Amygdala (tissue), 56 donors: Measurements from ENCODE around the gene CLMP.
"Not testable (repeated sequence)": the region's sequence is repeated elsewhere in the genome, so short reads cannot be mapped to it uniquely, and the experiment has no call there.

Source experiments
- DNase-seq, 56 donors: peaks; one replicate each; lab custom pipeline; 2025; lab: John Stamatoyannopoulos, UW

Gene CLMP

DNA sequence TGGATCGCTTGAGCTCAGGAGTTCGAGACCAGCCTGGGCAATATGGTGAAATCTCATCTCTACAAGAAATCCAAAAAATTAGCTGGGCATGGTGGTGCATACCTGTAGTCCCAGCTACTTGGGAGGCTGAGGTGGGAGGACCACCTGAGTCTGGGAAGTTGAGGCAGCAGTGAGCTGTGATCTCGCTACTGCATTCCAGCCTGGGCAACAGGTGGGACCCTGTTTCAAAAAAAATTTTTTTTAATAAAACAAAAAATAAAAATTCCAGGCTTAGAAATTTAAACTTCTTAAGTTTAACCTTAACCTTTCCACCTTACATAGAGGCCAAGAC, 21.2 kb downstream of the CLMP start:
- no peak for DNase-seq

DNA sequence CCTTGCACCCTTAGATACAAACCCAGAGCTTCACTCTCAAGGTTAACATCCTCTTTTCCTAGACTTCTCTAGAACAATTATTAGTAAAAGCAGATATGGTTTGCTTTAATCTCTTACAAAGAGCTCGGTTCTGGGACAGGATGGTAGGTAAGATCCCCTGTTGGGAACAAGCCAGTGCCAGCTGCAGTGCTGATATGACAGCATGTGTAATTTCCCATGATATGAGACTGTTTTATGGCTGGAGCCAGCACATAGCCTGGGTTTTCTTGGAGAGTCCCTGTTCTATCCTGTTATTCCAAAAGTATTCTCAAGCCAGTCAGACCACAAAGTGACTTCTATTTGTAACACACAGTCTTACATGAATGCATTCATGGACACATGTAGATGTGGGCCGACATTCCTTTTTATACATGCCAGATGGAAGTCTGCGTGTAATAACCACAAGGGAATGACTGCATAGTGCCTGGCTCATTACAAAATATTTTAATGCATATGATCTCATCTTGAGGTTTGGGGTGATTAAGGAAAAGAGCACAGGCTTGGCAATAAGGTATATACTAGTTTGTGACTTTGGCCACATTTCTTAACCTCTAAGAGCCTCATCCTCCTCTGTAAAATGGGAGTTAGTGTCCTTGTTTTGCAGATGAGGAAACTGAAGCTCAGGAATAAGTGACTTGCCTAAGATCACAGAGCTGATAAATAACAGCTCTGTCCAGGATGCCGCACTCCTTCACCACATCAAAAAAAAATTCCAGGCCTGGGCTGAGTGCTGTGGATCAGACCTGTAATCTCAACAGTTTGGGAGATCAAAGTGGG, 21.8 kb downstream of the CLMP start:
- DNase-seq, result no peak

DNA sequence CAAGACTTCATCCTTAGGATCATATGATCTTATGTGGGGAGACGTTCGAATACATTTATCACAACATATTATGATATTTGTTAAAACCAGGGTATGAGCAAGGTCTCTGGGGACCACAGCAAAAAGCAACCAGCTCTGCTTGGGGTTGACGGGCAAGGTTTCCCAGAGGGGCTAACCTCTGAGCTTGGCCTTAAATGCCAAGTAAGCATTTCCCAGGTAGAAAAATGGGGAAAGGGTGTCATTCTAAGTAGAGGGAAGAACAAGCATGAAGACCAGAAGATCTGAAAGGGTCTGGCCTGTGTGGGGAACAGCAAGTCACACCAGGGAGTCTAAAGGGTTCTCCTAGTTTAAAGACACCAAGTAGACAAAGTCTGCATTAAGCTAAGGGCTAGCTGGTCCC, 24.1 kb downstream of the CLMP start:
- no peak for DNase-seq

DNA sequence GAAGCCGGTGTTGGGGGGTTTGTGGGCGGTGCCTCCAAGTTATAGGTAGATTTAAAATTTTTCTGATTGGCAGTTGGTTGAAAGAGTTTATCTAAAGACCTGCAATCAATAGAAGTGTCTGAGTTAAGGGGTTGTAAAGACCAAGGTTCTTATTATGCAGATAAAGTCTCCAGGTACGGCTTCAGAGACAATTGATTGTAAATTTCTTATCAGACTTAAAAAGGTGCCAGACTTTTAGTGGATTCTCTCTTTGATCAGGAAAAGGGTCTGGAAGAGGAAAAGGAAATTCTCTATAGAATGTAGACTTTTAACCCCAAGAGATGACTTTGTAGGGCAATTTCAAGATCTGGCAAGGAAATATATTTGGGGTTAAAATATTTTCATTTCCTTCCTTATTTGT, 25.2 kb downstream of the CLMP start:
- DNase-seq, result no peak

DNA sequence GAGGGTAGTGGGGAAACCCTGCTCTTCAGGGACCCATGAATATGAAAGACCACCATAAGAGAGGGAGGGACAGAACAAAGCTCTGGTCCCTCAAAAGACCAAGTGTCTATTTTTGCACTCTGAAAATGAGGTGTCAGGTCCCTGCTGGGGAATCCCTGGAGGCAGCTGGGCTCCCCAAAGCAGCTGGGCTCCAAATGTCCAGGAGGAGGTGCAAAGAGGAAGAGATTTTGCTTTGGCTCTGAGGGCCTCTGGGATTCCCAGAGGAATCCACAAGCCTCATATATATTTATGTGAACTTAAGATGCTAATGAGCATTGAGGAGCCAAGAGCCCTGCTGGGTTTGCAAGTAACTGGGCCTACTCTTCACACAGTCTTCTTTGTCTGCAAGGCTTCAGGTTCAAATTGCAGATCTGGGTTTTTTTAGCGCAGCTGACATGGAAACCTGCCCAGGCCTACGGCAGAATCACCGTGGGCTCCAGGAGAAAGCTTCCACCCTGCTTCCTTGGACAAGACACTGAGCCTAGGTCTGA, 26.0 kb downstream of the CLMP start:
- no peak for DNase-seq

DNA sequence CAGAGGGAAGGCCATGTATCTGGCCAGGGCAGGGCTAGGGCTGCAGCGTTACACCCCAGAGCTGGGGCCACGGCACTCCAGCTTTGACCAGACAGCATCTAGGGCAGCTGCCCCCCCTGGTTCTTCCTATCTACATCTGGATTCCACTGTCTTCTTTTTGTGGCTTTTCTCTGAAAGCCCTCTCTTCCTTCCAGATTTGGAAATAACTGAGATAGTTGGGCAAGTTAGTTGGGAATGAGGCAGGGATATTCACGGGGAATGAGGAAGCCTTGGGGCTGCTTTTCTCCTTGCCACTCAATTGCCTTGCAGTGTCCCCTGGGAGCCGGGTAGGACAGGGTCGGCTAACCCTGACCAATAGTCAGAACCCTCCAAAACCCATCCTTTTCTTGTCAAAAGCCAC, 26.8 kb downstream of the CLMP start:
- no peak for DNase-seq

DNA sequence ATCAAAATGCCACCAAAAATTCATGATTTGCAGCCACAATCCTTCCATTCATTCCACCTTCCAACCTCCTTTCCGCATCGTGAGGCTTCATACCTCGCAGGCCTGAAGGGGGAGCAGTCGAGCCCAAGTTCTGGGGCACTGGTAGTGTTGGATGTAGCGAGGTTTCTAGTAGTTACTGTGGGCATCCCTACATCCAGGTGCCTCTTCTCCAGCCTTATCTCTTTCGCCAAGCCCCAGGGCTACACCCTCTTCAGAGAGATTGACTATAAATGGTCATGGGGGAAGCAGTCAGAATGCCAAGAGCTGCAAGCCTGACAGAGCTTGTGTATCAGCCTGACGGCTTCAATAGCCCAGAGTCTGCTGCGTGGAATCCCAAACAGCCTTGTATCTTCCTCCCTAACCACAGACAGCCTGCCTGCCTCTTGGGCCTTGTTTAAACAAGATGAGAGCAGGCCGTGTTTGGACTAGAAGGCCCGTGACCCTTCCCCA, 28.9 kb downstream of the CLMP start:
- DNase-seq, result peak in 9 of 56 donors; percentile 2 to 37 (median 8)

DNA sequence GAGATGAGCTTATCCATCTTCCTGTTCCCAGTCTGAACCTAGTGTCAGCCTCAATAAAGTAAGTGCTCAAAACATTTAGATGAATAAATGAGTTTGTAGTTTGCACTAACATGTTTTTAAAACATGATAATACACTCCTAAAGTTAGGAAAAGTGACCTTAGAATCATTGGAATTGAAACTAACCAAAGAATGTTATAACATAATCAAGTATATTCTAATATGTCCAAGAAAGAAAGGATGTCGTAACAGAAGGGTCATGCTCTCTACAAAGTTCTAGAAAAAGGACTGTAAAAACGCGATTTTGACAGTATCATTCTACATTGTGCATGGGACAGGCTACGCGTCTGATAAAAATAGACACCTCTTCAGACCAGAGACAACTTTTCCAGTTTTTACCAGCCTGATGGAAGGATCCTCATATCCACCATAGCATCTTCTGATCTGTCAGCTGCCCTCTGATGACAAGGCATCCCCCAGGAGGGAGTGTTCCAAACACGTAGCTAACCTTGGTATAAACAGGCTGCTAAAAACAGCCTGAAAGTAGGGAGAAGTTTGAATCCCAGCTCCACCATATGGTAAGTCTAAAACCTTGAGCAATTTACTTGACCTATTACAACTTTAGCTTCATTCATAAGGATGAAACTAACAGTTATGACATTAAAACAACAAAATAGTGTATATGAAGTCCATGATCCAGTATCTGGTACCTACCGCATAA, 30.2 kb downstream of the CLMP start:
- no peak for DNase-seq

DNA sequence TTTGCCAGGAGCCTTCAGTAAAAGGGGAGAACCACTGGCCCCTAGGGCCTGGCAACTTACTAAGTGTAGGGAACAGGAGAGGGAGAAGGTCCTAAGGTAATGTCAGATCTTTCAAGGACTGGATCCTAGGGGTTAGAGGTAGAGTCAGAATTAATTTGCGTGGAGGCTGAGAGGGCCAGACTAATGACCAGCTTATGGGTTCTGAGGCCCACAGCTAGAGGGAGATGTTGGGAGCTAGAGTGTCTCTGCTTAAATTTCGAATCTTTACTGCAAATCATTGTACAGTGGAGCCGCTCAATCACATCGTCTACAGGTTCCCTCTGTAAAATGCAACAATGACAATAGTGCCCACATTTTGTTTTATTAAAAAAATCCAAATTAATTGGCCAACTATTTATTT, 31.4 kb downstream of the CLMP start:
- DNase-seq, result no peak

DNA sequence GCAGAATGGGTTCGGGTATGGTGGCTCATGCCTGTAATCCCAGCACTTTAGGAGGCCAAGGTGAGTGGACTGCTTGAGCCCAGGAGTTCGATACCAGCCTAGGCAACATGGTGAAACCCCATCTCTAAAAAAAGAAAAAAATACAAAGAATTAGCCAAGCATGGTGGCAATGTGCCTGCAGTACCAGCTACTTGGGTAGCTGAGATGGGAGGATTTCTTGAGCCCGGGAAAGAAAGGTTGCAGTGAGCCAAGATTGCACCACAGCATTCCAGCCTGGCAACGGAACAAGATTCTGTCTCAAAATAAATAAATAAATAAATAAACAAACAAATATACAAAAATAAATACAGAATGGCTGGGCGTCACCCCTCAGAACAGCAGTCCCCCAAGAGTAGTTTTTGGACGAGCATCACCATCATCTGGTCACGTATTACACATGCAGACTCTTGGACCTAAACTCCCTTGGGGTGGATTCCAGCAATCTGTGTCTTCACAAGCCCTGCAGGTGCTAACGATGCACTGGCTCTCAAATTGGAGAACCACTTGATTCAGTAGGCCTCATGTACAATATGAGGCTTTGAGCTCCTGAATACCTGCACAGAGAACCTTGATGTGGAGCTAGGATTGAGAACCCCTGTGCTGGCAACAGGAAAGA, 33.5 kb downstream of the CLMP start:
- no peak for DNase-seq

DNA sequence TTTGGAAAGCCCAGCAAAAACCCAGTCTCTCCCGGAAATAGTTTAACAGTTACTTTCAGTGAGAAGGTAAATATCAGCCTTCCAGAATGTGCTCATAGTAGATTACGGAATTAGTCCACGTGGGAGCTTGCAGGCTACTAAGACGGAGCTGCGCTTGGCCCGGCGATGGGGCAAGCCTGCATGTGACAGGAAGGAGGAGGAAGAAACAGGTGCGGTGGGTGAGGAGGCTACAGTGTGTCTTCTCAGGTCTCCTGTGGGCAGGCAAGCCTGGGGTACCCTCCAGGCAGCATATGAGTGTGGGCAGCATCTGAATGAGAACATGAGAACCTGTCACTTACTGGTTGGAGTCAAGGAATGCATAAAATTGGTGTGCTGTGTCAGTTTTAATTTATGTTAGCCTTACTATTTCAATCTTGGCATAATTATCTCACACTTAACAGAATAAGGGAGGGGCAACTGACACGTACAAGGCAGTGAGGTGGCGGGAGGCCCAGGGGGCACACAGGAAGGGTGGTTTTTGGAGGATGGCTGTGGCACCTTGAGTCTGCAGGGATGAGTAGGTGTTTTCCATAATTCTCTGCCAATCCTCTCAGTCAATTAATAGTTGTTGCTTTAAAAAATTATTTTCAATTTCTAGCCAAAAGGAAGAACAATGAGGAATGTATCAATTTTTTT, 35.7 kb downstream of the CLMP start:
- peak in 8 of 56 donors; percentile 2 to 33 (median 18) for DNase-seq

DNA sequence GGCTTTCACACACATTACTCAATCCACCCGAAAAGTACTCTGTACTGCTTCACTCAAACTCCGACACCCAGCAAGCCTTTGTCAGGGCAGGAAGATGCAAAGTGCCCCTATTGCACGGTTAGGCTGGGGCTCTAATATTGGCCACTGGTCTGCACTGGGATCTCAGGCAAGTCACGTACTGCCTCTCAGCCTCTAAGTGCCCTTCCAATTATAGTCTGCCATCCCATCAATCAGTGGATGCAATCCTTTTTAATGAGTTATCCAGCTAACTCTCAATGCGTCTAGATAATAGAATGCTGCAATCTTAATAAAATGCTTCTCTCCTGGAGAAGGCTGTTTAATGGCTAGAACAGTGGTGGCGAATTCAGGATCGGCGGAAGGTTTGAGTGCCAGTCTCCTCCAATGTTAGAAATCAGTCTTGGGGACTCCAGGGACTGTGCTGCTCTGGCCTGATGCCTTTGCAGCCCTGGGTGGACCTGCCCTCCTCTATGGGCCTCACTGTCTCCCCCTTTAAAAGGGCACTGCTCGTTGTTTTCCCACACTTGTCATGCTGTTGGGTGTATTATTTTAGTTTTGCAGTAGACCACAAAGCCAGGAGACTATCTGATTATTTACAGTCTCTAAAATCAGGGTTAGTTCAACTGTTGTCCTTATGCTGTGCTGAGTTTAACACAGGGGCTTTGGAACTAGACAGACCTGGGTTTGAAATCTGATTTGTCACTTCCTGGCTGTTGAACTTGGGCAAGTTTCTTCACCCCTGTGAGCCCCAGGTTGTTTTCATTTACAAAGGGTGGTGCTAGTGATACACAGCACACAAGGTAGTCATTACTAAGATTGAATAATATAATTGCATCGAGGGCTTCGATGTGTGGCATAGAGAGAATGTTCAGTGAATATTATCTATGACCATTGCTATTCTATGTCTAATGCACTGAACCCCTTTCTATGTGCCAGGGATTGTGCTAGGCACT, 36.7 kb downstream of the CLMP start:
- no peak for DNase-seq

DNA sequence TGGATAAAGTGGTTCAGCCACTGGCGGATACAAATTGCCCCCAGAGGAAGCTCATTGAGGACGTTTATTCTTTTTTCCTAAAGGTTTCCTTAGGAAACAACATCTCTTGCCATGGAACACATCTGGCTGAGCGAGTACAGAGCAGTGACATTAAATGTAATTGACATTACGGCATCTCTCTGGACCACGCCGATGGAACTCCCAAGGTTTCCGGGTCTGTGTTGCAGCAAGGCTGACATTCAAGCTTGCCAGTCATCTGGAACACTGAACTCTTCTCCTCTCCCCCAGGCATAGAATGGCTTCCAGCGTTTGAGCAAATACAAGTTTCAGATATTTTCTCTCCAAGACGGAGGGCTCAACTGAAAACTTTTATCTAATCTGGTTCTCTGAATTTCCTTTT, 42.1 kb downstream of the CLMP start:
- no peak for DNase-seq

DNA sequence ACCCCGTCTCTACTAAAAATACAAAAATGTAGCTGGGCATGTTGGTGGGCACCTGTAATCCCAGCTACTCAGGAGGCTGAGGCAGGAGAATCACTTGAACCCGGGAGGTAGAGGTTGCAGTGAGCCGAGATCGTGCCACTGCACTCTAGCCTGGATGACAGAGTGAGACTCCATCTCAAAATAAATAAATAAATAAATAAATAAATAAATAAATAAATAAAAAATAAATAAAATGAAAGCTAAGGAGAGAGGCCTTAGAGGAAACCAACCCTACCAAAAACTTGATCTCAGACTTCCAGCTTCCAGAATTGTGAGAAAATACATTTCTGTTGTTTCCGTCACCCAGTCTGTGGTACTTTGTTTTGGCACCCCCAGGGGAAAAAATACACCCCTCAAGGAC, 42.7 kb downstream of the CLMP start:
- not testable (repeated sequence) for DNase-seq

DNA sequence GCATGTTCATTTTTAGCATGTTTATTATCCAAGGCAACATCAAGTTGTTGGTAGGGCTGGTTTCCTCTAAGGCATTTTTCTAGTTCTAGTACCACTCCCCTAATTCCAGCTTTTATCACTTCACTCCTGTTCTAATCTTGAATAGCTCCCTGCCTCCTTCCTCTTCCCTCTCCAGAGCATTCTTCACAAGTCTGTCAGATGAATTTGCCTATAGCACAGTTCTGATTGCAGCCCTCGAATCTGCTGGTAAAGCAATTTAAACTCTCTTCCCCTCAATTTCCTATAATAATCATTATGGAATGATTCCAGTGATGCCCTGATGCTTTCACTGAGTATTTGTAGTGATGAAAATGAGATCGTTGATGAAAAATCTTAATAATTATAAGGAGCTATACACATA, 43.3 kb downstream of the CLMP start:
- DNase-seq, result no peak

DNA sequence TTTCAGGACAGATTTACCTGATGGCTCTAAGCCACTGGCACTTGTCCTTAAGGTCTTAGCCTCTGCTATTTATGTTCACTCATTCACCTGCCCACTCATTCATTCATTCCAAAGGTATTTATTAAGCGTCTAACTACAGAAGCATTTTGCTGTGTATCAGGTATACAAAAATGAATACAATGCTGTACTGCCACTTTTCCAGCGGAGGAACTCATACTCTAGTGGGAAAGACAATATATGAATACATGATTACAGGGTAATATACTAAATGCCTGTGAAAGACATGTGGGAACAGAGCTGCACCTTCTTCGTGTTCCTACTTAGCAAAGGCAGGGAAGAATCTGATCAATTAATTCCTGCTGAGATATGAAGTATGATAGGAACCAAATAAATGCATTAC, 43.7 kb downstream of the CLMP start:
- DNase-seq, result no peak

DNA sequence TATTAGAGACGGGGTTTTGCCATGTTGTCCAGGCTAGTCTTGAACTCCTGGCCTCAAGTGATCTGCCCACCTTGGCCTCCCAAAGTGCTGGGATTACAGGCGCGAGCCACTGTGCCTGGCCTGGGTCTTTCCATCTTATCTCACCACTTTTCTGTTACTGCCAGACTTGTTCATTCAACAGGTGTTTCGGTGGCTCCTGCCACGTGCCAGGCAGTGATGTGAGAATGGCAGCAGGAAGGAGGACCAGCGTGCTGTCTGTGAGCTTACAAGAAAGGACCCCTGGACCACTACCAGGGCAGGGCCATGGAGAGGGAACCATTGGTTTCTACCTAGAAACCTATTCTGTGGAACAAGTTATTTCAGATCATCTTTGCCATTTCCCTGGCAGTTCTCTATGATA, 44.2 kb downstream of the CLMP start:
- no peak for DNase-seq

DNA sequence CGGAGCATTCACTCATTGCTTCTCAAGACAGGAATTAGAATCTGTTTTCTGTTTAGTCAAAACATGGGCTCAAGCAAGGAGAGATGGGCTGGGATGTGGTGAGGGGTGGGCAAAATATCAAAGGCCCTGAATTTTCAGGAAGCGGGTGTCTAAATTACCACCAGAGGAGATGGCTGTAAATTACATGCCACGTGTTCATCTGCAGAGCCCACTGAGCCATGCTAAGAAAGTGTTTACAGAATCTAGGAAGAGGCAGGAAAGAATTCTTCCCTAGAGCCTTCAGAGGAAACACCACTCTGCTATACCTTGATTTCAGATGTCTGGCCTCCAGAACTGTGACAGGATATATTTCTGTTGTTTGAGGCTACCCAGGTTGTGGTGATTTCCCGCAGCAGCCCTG, 46.1 kb downstream of the CLMP start:
- no peak for DNase-seq

DNA sequence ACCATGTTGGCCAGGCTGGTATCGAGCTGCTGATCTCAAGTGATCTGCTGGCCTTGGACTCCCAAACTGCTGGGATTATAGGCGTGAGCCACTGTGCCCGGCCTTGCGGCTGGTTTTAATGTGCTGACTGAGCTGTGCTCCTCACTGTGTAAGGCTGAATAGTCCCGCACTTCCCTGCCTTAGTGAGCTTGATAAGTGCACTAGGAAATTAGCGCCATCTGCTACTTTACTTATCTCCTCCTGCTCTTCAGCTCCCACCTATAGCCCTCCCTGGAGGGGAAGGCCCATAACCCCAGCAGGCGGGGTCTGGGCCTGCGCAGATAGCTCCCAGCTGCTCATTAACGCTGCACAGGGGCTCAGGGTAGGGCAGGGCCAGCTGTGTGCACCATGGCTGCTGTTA, 49.4 kb downstream of the CLMP start:
- no peak for DNase-seq

DNA sequence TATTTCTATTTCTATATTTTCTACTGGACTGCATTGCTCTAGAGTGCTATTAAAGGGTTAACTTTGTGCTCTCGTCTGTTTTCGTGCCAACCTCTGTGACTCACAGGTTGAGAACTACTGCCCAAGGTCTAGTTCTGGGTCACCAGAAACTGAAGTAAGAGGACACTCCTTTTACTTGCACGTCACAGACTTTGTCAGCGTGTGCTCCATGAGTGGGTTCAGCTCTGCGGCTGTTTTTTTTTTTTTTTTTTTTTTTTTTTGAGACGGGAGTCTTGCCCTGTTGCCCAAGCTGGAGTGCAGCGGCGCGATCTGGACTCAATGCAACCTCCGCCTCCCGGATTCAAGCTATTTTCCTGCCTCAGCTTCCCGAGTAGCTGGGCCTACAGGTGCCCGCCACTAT, 49.8 kb downstream of the CLMP start:
- DNase-seq, result no peak
